Frontal cortex (tissue), 4 donors: Measurements from ENCODE around the gene PLCB1. TPM values are rescaled to one million over a fixed set of nuclear protein-coding genes. Genes with fewer than 3 reads are reported as not detected.

ENCODE experiments used
- DNase-seq, 2 donors: peaks; one replicate each; pipeline ENCODE4 v3.0.0; 2012; ENCODE audit warnings: low spot score in 2 of 2
- FAIRE-seq: peaks from 2 replicates; lab custom pipeline; 2012; peaks lifted over from hg19 to GRCh38; lab: Jason Lieb, UNC
- total RNA-seq: library from RNA; depleted of rRNA; stranded (reverse); fragments of >200 nt; gene quantifications from one replicate; pipeline ENCODE4 v1.2.3, GENCODE V29; 2014
- donor health status: control.
- donor health status: control.
- donor health status: control.

Gene PLCB1
- total RNA-seq, 1 donor from 2014 or later, result 48.9 TPM

DNA sequence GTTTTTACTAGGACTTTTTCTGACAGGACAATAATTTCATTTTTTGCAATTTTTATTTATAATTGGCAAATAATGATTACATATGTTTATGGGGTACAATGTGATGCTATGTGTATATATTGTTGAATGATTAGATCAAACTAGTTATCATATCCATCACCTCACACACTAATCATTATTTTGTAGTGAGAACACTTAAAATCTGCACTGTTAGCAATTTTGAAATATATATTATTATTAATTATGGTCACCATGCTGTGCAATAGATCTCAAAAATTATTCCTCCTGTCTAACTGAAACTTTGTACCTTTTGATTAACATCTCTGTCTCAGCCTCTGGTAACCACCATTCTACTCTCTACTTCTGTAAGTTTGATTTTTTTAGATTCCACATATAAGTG is 378.7 kb downstream of the PLCB1 start:
- FAIRE-seq (no peak), DNase-seq (no peak)

DNA sequence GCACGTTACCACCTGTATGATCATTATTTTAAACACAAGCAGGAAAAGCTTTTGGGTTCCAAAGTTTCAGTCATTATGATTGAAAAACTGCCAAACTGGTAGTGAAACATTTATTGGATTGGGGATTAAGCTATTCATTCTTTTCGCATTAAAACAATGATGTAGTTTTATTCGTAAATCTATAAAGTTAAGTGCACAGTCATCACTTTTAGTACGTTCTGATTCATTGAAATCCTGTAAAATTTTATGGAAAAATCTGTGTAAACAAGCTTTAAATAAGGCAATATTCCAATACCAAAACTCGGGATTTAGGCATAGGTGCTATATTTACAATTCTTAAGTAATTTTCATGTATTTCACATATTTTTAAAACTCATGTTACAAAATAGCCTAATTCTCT is 379.9 kb downstream of the PLCB1 start:
- no peak for FAIRE-seq
- DNase-seq, result no peak

DNA sequence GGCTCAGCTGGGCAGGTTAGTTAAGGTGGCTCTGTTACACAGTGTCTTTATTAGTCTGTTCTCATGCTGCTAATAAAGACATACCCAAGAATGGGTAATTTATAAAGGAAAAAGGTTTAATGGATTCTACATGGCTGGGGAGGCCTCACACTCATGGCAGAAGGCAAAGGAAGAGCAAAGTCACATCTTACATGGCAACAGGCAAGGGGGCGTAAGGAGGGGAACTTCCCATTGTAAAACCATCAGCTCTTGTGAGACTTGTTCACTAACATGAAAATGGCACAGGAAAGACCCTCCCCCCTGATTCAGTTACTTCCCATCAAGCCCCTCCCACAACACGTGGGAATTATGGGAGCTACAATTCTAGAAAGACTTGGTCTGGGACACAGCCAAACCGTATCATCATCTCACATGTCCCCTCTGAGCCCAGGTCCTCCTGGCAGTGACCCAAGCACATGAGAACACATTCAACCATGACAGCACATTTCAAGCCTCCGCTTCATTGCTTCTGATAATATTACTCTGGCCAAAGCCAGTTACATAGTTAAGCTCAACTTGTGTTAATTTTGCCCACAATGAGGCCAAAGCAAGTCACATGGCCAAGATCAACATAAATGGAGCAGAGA is 383.9 kb downstream of the PLCB1 start:
- no peak for DNase-seq
- FAIRE-seq, result no peak

DNA sequence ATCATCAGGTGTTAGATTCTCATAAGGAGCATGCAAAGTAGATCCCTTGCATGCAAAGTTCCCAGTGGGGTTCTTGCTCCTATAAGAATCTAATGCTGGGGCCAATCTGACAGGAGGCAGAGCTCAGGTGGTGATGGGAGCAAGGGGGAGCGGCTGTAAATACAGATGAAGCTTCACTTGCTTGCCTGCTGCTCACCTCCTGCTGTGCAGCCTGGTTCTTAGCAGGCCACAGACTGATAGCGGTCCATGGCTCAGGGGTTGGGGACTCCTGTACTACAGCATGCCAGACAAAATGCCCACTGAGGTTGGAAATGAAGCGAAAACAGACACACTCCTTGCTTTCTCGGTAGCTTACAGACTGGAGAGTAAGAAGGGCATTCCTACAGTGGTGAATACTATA is 386.8 kb downstream of the PLCB1 start:
- no peak for FAIRE-seq
- DNase-seq, result no peak

DNA sequence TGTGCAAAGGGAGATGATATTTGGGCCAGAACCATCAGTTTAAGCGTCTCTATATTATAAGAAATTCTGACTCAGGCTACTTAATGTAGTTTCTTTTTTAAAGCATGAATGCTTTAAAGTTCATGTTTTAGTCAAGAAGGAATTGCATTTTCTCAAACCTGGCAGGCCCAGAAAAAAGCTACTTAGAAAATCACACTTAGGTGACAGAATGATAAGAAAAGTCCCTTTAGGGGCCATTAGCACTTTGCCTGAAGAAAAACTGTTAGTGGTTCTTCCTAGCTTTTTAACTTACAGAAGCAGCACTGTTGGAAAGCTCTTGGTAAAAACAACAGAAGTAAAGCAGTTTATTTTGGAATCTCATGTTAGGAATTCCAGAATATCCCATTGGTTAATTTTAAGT is 387.8 kb downstream of the PLCB1 start:
- DNase-seq (no peak), FAIRE-seq (no peak)

DNA sequence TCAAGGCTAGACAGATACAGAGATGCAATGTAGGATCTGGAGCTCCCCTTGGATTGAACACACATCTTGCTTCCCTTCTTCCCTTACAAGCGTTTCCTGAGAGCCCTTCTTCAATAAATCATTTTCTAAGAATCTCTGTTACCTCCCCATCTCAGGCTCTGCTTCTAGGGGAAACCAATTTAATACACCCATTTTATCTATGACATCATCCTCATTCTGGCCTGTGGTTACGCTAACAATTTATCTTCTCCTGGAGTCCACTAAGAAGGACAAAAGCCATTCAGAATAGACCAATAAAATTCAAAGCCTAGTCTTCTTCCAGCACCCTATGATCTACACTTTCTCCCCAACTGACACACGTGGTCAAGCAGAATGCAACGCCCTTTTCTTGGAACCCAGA is 390.1 kb downstream of the PLCB1 start:
- DNase-seq (no peak), FAIRE-seq (no peak)

DNA sequence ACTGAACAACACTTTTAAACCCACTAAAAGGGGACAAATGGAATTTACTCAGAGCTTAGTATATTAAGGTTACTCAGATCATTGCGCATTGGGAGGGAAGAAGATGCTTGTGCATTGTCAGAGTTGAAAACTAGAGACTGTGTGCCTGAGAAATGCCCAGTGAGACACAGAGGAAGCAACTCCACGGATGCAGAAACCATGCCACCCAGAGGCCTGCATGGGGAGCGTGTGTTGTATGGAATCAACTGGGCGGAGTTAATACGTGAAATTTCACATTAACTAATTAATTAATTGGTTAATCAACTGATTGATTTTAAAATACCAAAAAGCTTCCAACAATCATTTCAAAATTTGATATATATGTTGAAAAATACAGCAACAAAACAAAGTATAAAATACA is 391.6 kb downstream of the PLCB1 start:
- DNase-seq, result no peak
- no peak for FAIRE-seq

DNA sequence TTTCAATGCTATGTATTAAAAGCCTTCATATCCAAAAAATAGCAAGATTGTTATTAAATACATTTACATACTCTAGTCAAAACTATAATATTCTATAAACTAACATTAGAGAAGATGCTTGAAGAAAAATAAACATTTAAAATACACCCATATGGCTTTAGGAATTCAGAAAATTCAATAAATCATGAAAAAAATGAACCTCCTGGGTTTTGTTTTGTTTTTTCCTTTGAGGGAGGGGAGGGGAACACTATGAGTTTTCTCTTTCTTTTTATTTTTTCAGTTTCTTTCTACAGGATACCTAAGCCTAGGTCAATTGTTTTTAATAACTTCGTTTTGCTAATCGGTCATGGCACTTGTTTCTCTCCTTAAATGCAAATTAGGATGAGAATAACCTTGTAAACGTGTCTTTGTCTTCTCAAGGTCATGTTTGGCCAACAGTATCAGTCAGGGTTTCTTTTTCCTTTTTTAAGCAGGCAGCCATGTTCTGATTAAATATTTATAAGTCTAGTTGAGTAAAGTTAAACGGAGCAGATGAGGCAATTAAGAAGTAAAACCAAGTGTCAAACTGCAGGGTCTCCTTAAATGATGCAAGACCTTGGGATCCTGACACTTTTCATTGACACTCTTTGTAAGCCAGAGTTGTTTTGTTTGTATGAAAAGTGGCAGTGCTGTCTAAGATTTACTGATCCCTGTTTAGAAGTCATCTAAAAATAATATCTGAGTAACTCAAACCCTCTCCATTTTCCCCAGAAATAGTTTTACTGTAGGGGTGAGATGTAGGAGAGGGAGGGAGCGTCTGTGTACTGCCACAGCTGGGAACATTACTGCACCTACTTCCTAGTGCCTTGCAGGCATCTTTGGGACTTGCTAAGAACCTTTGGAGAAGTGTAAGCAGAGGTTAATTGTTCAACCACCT is 392.3 kb downstream of the PLCB1 start:
- FAIRE-seq (no peak), DNase-seq (no peak)

DNA sequence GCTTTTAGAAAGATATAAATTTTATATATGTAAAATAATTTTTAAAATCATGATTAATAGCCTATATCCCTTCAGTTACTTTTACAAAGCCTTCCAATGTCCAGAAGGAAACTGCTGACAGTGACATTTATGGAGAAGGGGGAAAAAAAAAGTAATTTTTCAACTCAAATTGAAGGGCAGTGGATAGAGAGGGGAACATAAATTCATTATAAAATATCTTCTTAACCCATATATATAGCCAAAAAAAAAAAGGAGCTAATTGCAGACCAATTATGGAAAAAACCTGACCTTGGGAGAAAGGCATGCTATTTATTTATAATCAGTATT is 392.9 kb downstream of the PLCB1 start:
- DNase-seq, result no peak

DNA sequence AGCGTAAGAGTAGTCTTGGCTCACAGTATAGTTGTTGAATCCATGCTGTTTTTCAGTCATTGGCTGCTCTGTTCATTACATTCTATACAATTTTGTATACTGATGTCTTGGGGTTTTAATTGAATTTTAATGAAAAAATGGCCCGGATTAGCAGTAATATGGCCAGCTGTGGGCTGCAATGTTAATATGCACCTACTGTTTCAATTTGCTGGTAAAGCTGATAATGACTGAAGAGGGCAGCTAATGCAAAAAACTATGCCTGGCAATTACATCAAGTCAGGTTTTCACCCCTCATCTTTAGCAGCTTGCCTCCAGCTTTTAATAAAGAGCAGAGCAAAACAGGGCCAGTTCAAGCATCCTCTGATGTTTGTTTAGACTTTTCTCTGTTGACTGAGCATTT is 394.5 kb downstream of the PLCB1 start:
- no peak for FAIRE-seq
- no peak for DNase-seq

More for the DNA sequence above, 392.9 kb downstream of the PLCB1 start:
- no peak for FAIRE-seq

DNA sequence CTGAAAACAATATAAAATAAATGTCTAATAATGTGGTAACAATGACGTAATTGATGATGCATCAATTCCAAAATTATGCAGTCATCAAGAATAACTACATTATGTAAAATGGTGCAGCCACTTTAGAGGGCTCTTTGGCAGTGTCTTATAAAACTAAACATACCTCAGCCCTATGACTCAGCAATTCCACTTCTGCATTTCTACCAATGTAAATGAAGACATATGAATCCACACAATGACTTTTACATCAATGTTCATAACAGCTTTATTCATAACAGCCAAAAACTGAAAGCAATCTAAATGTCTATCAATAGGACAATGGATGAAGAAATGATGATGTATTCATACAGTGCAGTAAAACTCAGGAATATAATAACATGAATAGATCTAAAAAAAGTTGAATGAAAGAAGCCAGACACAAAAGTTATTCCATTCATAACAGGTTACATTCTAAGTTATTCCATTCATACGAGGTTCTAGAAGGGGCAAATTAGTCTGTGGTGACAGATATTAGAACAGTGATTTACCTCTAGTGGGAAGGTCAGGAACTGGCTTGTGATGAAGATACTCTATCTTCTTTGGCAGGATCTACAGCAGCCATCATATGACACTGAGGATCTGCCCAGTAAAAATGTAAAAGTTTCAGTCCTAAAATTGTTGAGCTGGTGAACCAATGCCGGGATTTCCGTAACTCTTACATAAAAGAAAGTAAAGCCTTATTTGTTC is 396.1 kb downstream of the PLCB1 start:
- DNase-seq (no peak), FAIRE-seq (no peak)

DNA sequence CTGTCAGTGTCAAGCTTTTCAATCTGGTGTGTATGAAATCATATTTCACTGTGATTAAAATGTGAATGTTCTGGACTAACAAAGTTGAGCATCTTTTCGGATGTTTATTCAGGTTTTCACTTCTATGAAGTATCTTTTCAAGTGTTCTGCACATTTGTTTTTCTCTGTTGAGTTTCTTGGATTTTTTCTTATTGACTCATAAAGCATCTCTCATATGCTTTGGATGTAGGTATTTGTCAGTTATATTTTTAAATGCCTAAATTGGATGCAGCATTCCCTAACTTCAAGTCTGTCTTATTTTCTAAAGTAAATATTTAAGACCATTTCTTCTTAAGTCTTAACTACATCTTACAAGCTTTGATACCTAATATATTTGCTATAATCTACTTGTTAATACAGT is 398.0 kb downstream of the PLCB1 start:
- FAIRE-seq (no peak), DNase-seq (no peak)

DNA sequence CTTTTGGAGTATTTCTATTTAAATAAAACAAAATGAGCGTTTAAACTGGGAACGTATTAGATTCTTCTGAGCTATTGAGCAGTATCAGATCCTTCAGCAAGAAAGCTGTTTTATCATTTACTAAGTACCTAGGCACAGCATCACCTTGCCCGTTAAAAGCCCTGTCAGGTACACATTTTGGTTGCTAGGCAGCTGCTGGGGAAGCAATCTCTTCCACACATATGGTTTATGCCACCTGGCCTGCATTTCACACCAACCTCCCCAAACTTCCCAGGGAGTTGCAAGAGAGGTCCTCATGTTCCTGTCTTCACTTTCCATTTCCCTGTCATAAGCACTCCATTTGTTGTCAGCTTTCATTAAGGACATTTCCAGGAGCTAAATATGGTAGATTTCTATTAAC is 400.1 kb downstream of the PLCB1 start:
- FAIRE-seq (no peak), DNase-seq (no peak)

DNA sequence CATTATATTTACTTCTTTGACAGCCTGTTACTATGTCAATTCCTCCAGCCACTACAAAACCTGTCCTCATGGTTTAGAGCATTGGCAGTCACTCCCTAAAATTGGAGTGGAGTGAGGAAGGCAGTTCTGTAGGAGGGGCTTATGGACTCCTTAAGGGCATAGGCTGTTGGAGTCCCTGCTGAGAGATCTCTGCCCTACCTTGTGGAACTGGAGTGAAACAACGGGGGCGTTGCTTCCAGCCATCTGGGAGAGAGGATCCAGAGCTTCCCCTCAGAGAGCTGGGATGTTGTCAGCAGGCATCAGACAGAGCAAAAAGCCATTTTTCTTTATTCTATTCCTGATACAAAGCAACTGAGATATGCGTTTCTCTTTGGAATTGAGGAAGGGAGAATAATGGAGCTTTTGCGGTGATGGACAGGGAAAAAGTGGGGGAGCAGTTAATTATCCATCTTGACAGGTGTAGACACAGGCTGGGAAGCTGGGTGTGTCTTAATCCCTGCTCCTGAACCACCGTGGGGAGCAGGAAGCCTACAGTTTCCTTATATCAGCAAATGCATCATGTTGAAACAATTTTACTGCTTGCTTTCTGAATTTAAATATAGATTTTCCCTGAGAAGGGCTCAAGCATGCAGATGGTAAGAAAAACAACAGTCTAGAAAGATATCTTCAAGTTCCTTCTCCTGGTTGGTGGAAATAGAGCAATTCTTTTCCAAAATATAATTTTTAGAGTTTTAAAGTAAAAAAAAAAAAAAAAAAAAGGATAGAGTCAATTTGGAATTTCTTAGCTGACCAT is 402.5 kb downstream of the PLCB1 start:
- no peak for DNase-seq
- FAIRE-seq, result no peak

DNA sequence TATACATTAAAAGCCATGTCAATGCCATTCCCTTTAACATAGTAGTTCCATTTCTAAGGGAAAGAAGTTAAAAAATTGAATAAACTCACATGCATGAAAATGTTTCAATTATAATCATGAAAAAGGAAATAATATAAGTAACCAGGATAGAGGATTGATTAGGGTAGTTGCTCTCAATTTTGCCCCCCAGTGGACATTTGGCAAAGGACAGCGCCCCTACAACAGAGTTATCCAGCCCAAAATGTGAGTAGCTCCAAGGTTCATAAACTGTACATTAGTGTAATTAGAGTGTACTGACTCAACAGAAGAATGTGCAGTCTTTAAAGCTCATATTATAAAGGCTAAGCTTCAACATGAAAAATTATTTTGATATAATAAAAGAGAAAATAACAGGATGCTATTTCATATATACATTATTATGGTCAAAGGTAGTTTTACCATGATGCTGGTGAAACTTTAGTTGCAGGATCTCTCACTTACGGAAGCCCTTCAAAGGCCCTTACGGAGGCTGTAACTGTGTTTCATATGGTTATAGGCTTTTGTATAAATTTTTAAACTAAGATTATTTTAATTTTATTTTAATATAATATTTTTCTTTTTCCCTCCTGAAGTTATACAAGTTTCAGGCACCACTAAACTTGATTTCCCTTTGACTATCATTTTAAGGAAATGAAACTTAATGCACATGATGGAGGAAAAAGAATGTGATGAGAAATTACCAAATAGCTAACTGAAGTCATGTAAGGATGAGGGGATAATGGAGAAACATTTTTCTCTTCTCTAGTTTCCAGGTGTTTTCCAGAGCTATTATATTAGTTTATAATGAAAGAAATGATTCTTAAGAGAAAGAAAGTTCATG is 403.6 kb downstream of the PLCB1 start:
- DNase-seq (no peak), FAIRE-seq (no peak)

DNA sequence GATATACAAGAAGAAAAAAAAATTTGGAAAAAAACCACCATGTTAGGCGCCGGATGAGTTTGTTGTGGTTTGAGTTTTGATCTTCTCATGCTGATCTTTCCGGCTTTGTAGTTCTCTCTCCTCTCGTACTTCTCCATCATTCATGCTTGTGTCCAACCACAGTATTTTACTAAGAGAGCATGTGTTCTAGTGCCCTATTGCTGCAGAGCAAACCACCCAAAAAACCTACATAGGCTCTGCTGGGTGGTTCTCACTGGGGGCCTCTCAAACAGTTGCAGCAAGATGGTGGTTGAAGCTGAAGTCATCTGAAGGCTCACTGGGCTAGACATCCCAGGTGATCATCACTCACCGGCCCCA is 404.2 kb downstream of the PLCB1 start:
- no peak for DNase-seq
- no peak for FAIRE-seq

DNA sequence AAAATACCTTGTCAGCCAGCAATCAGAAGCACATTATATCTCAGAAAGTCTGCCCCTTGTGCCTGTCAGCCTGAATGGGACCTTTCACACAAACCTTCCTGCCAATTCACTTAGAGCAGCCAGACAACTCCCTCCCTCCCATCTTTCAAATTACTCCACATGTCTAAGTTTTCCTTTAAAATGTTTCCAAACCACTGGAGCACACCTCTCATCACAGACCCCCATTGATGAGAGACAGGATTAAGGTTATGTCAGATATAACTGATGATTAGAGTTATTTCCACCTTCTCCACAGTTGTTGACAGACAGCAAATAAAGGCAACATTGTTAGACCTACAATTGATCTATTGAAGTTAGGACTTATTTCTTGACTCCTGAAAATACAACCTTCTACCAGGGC is 408.4 kb downstream of the PLCB1 start:
- no peak for DNase-seq
- no peak for FAIRE-seq

DNA sequence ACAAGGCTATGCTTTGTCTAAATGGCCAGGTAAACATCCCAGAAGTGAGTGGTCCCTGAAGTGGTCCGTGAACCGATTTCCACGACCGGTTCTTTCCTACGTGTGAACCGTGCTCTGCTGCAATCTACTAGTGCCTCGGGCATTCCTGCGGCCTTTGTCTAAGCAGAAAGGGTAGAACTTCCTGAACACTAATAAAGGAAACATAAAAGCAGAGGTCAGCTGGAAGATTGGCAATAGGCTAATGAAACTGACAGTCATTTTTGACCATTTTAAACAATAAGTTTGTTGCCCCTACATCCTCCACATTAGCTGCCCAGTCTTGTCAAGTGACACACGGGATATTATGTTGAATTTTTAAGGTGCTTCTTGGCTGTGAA is 410.0 kb downstream of the PLCB1 start:
- DNase-seq, result no peak
- FAIRE-seq, result no peak

DNA sequence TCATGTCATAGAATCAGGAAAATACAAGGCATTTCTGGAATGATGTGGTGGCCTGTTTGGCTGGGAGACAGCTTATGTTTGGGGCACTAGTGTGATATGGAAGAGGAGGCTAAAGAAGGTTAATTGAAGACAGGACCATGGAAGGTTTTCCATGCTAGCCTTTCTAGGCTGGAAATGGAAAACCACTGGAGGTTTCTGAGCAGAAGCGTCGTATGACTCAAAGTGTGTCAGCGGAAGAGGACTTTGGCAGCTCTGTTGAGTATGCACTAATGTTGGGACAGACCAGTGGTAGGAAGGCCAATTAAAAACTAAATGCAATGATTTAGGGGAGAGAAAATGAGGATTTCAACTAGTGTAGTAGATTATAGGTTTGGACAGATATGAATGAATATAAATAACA is 413.1 kb downstream of the PLCB1 start:
- FAIRE-seq, result no peak
- no peak for DNase-seq
